GM18867 (cell line): ENCODE measurements around the gene RABGGTA.

Source experiments
- ATAC-seq: cut with Tn5 transposase; IDR thresholded peaks from one replicate; pipeline ENCODE4 v1.9.1; 2021; ENCODE audit warnings: mild to moderate bottlenecking, moderate library complexity; ENCODE audit not compliant: unreplicated experiment

Gene RABGGTA, protein sequence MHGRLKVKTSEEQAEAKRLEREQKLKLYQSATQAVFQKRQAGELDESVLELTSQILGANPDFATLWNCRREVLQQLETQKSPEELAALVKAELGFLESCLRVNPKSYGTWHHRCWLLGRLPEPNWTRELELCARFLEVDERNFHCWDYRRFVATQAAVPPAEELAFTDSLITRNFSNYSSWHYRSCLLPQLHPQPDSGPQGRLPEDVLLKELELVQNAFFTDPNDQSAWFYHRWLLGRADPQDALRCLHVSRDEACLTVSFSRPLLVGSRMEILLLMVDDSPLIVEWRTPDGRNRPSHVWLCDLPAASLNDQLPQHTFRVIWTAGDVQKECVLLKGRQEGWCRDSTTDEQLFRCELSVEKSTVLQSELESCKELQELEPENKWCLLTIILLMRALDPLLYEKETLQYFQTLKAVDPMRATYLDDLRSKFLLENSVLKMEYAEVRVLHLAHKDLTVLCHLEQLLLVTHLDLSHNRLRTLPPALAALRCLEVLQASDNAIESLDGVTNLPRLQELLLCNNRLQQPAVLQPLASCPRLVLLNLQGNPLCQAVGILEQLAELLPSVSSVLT

GRCh38 chr14:24271134-24271833 lies at the start of gene RABGGTA:
RABGGTA (minus strand) TSS chr14:24271597; CDS start chr14:24271115, 482 bp downstream.
- peak; percentile 89 for ATAC-seq

- no peak for ATAC-seq
Measured at GRCh38 chr14:24317141-24317928, 45.9 kb upstream of the RABGGTA start.

GRCh38 chr14:24316597-24316950 lies 45.2 kb upstream of the RABGGTA start:
- no peak for ATAC-seq

DNA sequence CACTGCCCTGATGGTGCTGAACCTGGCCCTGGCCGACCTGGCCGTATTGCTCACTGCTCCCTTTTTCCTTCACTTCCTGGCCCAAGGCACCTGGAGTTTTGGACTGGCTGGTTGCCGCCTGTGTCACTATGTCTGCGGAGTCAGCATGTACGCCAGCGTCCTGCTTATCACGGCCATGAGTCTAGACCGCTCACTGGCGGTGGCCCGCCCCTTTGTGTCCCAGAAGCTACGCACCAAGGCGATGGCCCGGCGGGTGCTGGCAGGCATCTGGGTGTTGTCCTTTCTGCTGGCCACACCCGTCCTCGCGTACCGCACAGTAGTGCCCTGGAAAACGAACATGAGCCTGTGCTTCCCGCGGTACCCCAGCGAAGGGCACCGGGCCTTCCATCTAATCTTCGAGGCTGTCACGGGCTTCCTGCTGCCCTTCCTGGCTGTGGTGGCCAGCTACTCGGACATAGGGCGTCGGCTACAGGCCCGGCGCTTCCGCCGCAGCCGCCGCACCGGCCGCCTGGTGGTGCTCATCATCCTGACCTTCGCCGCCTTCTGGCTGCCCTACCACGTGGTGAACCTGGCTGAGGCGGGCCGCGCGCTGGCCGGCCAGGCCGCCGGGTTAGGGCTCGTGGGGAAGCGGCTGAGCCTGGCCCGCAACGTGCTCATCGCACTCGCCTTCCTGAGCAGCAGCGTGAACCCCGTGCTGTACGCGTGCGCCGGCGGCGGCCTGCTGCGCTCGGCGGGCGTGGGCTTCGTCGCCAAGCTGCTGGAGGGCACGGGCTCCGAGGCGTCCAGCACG lies 44.6 kb upstream of the RABGGTA start:
- ATAC-seq: no peak

- ATAC-seq: no peak
Measured at GRCh38 chr14:24315243-24315806, 43.9 kb upstream of the RABGGTA start.

GRCh38 chr14:24314377-24315193 lies 43.2 kb upstream of the RABGGTA start:
- no peak for ATAC-seq

DNA sequence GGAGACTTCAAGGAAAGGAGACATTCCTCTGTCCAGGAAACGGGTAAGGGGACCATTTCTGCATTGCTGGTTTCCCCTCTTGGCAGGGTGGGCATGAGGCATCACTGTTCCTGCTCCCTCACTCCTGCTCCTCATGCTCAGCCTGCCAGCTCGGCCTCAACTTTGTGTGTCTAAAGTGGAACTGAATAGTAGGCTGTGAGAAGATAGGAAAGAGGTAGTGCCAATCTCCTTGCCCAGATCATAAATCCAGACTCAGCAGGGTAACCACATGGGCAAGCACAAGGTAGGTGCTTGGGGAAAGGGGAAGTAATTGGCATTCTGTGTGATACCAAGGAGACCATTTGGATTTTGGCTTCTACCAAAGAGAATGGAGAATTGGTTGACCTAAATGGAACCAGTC lies 42.5 kb upstream of the RABGGTA start:
- no peak for ATAC-seq

- no peak for ATAC-seq
Measured at GRCh38 chr14:24312736-24313507, 41.5 kb upstream of the RABGGTA start.

DNA sequence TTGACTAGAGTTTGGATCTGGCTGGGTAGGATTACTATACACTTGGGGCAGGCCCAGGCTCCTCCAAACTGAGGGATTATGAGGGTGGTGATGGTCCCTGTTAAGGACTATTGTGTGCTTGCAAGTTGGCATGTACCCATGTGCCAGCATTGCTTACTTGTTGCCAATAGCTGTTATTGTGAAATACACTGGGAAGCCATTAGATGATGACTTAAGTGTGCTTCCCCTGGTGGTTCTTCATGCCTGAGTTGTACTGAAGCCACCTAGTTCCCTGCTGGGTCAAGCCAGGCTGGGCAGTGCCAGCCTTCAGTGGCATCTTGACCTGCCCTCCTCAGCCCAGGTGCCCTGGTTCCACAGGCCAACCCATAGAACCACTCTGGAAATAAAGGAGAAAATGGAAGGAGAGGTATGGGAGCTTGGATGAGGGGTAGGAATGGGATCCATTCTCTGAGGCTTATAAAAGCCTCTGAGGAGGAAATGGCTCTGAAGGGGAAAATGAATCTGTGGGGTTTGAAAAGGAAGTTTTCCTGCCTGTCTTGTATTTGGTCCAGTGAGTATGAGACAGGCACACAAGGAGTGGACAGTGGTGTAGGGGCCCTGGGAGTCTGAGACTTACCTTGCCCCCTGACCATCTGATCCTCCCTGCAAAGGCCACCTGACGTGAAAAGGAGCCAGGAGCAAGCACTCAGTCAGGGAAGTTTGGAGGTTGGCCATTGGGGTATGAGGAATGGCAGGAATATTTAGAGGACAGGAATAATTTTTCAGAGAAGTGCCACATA lies 40.6 kb upstream of the RABGGTA start:
- no peak for ATAC-seq

- peak; percentile 63 for ATAC-seq
Measured at GRCh38 chr14:24310646-24311604, 39.5 kb upstream of the RABGGTA start, which contains the start of gene LTB4R. LTB4R (plus strand) TSS chr14:24311502; CDS start chr14:24315652, 4,150 bp downstream.

DNA sequence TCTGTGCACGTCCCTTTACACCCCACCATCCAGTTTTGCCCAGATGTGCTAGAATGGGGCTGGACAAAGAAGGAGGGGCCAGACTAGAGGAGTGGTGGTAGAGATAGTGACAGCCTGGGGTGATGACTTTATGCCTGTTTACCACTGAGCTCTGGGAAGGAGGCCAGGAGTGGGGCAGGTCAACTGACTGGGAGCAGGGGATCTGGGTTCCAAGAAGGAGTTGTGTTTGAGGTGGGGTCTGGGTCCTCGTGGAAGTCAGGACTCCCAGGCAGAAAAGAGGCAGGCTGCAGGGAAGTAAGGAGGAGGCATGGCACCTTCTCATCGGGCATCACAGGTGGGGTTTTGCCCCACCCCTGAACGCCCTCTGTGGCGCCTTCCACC lies 38.9 kb upstream of the RABGGTA start:
- no peak for ATAC-seq

- no peak for ATAC-seq
Measured at GRCh38 chr14:24309538-24310264, 38.3 kb upstream of the RABGGTA start, which contains the start of gene LTB4R2. LTB4R2 (plus strand) TSS chr14:24310140; CDS start chr14:24310665, 525 bp downstream.

- ATAC-seq: no peak
Measured at GRCh38 chr14:24308342-24309124, 37.1 kb upstream of the RABGGTA start.

DNA sequence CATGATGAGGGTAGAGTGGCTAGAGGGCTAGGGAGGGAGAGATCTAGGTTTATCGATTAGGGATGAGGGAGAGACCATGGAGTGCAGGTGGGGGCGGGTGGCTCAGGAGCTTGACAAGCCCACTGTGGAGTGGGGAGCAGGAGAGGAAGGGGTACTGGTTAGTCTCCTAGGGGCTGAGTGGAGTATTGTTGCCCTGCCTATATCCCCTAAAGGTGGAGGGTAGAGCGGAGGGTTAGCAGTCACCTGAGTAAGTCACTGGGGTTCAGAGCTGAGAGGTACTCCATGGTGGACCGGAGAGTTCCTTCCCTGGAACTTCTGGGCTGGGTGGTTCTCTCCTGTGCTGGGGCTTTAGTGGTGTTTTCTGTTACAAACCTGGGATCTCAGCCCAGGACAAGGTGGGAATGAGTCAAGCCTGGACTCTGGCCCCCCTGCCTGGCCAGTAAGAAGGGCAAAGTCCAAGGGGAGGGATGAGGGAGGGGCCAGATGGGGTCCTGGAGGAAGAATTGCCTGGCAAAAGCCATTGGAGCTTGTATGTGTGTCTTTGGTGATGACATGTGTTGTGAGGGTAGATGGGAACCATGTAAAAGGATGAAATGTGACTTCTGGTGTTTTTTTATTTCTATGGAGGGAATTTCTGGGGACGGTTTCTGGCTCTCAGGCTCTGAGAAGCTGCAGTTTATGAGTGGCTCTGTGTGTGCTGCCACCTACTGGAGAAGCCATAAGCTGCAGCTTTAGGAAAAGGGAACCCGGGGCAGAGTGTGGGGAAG lies 36.4 kb upstream of the RABGGTA start, which contains the start of gene CIDEB:
TSS of gene CIDEB (minus strand) at position 403 of the 767 bp plus-strand sequence. CDS start at position 284, 119 bp downstream.
- ATAC-seq: no peak
